IMR-90 (cell line): ENCODE measurements around the gene NHLRC1. TPM values are rescaled to one million over a fixed set of nuclear protein-coding genes. Genes with fewer than 3 reads are reported as not detected.

Experiments used
- ATAC-seq: fragments of 200-7000 bp; cut with Tn5 transposase; 2 replicates; pipeline ENCODE4 v1.9.1; 2020; ENCODE audit warnings: low read depth, mild to moderate bottlenecking, moderate library complexity
- BruUV-seq: library from RNA; stranded (reverse); fragments of 400-500 nt; replicated peaks from 2 replicates; lab custom pipeline; 2021; lab: Mats Ljungman, UMichigan
- CTCF ChIA-PET: fragments of 300-600 bp; formaldehyde crosslinking; extraction: SDS; loops from one replicate; lab custom pipeline; 2021; ENCODE audit warnings: antibody characterized with exemption; lab: Yijun Ruan, JAX
- POLR2A ChIA-PET: fragments of 300-600 bp; sonication (Branson Sonifier 250); formaldehyde crosslinking; loops from one replicate; lab custom pipeline; 2022; ENCODE audit warnings: antibody characterized with exemption; ENCODE audit not compliant: unreplicated experiment; lab: Charles Lee
- DNase-seq: peaks from one replicate; pipeline ENCODE4 v3.0.0; 2013
- H2AFZ ChIP-seq: replicated peaks from 2 replicates; pipeline ENCODE3; 2013; ENCODE audit warnings: low read length, mild to moderate bottlenecking; ENCODE audit not compliant: poor library complexity
- H2AK5ac ChIP-seq: 2 replicates; pipeline ENCODE4 v1.6.1; 2013; ENCODE audit warnings: low read depth, low read length, inconsistent platforms
- H2AK9ac ChIP-seq: replicated peaks from 2 replicates; pipeline ENCODE3; 2013; ENCODE audit warnings: mild to moderate bottlenecking, low read depth, low read length, moderate library complexity; ENCODE audit not compliant: poor library complexity
- H2BK120ac ChIP-seq: 2 replicates; pipeline ENCODE4 v1.6.1; 2013; ENCODE audit warnings: low read depth, low read length, inconsistent platforms
- H2BK15ac ChIP-seq: 3 replicates; pipeline ENCODE4 v1.6.1; 2013; ENCODE audit warnings: low read depth, low read length, inconsistent platforms
- H2BK20ac ChIP-seq: 2 replicates; pipeline ENCODE4 v1.6.1; 2013; ENCODE audit warnings: low read depth, mild to moderate bottlenecking, inconsistent platforms, low read length, moderate library complexity
- H2BK5ac ChIP-seq: 2 replicates; pipeline ENCODE4 v1.6.1; 2013; ENCODE audit warnings: mild to moderate bottlenecking, low read depth, low read length, inconsistent platforms; ENCODE audit not compliant: poor library complexity, severe bottlenecking
- H3K14ac ChIP-seq: replicated peaks from 2 replicates; pipeline ENCODE4 v1.6.1; 2013; ENCODE audit warnings: low read depth, low read length, inconsistent platforms
- H3K18ac ChIP-seq: 2 replicates; pipeline ENCODE4 v1.6.1; 2013; ENCODE audit warnings: low read depth, low read length, control low read depth
- H3K23ac ChIP-seq: 2 replicates; pipeline ENCODE4 v1.6.1; 2013; ENCODE audit warnings: low read depth, low read length, inconsistent platforms
- H3K27ac ChIP-seq: 2 replicates; pipeline ENCODE4 v1.5.1; 2013; ENCODE audit warnings: mild to moderate bottlenecking, control low read depth, low read length; ENCODE audit not compliant: insufficient read depth
- H3K27me3 ChIP-seq: 2 replicates; pipeline ENCODE4 v1.6.1; 2013; ENCODE audit warnings: low read length; ENCODE audit not compliant: control insufficient read depth, insufficient read depth
- H3K36me3 ChIP-seq: 2 replicates; pipeline ENCODE4 v1.6.1; 2013; ENCODE audit warnings: low read length, mixed read lengths; ENCODE audit not compliant: control insufficient read depth, insufficient read depth
- H3K4ac ChIP-seq: 2 replicates; pipeline ENCODE4 v1.6.1; 2013; ENCODE audit warnings: low read depth, low read length, inconsistent platforms
- H3K4me1 ChIP-seq: 2 replicates; pipeline ENCODE4 v1.6.1; 2013; ENCODE audit warnings: low read length, mixed read lengths; ENCODE audit not compliant: control insufficient read depth, insufficient read depth
- H3K4me2 ChIP-seq: 2 replicates; pipeline ENCODE4 v1.6.1; 2013; ENCODE audit warnings: low read depth, mild to moderate bottlenecking, control low read depth, low read length, moderate library complexity
- H3K4me3 ChIP-seq: 2 replicates; pipeline ENCODE4 v1.5.1; 2013; ENCODE audit warnings: low read depth, mild to moderate bottlenecking, control low read depth, low read length, moderate library complexity; ENCODE audit not compliant: insufficient read depth
- H3K56ac ChIP-seq: 2 replicates; pipeline ENCODE4 v1.6.1; 2013; ENCODE audit warnings: low read length, inconsistent platforms; ENCODE audit not compliant: insufficient read depth; ENCODE audit errors: extremely low read depth
- H3K79me1 ChIP-seq, 2 experiments: 2 replicates each; pipeline ENCODE4 v1.6.1; 2013; ENCODE audit warnings: low read length in 2 of 2, inconsistent platforms in 1 of 2, low read depth in 1 of 2
- H3K9ac ChIP-seq: 2 replicates; pipeline ENCODE4 v1.6.1; 2013; ENCODE audit warnings: low read depth, low read length, control low read depth
- H3K9me1 ChIP-seq: 2 replicates; pipeline ENCODE4 v1.6.1; 2013; ENCODE audit warnings: low read length, inconsistent platforms; ENCODE audit not compliant: insufficient read depth
- H3K9me3 ChIP-seq: 2 replicates; pipeline ENCODE4 v1.6.1; 2013; ENCODE audit warnings: low read length; ENCODE audit not compliant: control insufficient read depth, insufficient read depth
- H4K20me1 ChIP-seq: 2 replicates; pipeline ENCODE4 v1.6.1; 2013; ENCODE audit warnings: low read length, inconsistent platforms; ENCODE audit not compliant: insufficient read depth
- H4K5ac ChIP-seq: 2 replicates; pipeline ENCODE4 v1.6.1; 2013; ENCODE audit warnings: mild to moderate bottlenecking, low read depth, low read length, control low read depth
- H4K8ac ChIP-seq, 2 experiments: 2 replicates each; pipeline ENCODE4 v1.6.1; 2013; ENCODE audit warnings: low read depth in 2 of 2, low read length in 2 of 2, control low read depth in 1 of 2, inconsistent platforms in 1 of 2
- H4K91ac ChIP-seq: 2 replicates; pipeline ENCODE4 v1.6.1; 2013; ENCODE audit warnings: low read depth, low read length, inconsistent platforms; ENCODE audit not compliant: insufficient read depth
- BHLHE40 ChIP-seq: fragments of 150-350 bp; IDR thresholded peaks from 2 replicates; pipeline ENCODE4 v1.6.1; 2016; ENCODE audit warnings: mild to moderate bottlenecking, low read depth, low read length
- CEBPB ChIP-seq: IDR thresholded peaks from 2 replicates; pipeline ENCODE4 v1.6.1; 2012; ENCODE audit warnings: low read depth, low read length, improper control_type of control experiment
- CHD1 ChIP-seq: IDR thresholded peaks from 2 replicates; pipeline ENCODE4 v1.6.1; 2012; ENCODE audit warnings: low read depth, low read length, improper control_type of control experiment
- FOS ChIP-seq: fragments of 150-350 bp; IDR thresholded peaks from 2 replicates; pipeline ENCODE4 v1.6.1; 2016; ENCODE audit warnings: low read depth, low read length
- MAFK ChIP-seq: IDR thresholded peaks from 2 replicates; pipeline ENCODE4 v1.6.1; 2012; ENCODE audit warnings: low read depth, low read length, improper control_type of control experiment
- MAZ ChIP-seq: IDR thresholded peaks from 2 replicates; pipeline ENCODE4 v1.6.1; 2012; ENCODE audit warnings: low read depth, mild to moderate bottlenecking, low read length, improper control_type of control experiment, moderate library complexity, borderline replicate concordance
- MXI1 ChIP-seq: IDR thresholded peaks from 2 replicates; pipeline ENCODE4 v1.6.1; 2012; ENCODE audit warnings: low read depth, mild to moderate bottlenecking, low read length, moderate library complexity, borderline replicate concordance
- POLR2A ChIP-seq: IDR thresholded peaks from 2 replicates; pipeline ENCODE4 v1.6.1; 2012; ENCODE audit warnings: mild to moderate bottlenecking, low read depth, low read length
- RAD21 ChIP-seq: IDR thresholded peaks from 2 replicates; pipeline ENCODE4 v1.6.1; 2012; ENCODE audit warnings: low read length, improper control_type of control experiment
- RCOR1 ChIP-seq: IDR thresholded peaks from 2 replicates; pipeline ENCODE4 v1.6.1; 2012; ENCODE audit warnings: mild to moderate bottlenecking, low read length, improper control_type of control experiment; ENCODE audit not compliant: insufficient replicate concordance
- RFX5 ChIP-seq: IDR thresholded peaks from 2 replicates; pipeline ENCODE4 v1.8.0; 2012; ENCODE audit warnings: low read depth, mild to moderate bottlenecking, low read length, moderate library complexity
- SMC3 ChIP-seq: fragments of 150-350 bp; IDR thresholded peaks from 2 replicates; pipeline ENCODE4 v1.6.1; 2016; ENCODE audit warnings: low read depth, mild to moderate bottlenecking, antibody characterized with exemption, low read length, moderate library complexity
- WGBS, 2 experiments: methylation state at CpG; one replicate each; pipeline versions ENCODE4 v1.1.5 to v1.1.7; 2013; ENCODE audit warnings: missing lambda C conversion rate in 2 of 2; ENCODE audit not compliant: insufficient read length in 1 of 2; ENCODE audit errors: extremely low coverage in 2 of 2; 5-methylcytosine and 5-hydroxymethylcytosine counted together
- dilution Hi-C: fragments of 300-500 bp; cut with HindIII; formaldehyde crosslinking; loops from one replicate; pipeline ENCODE4 v1.14.3; 2018; ENCODE audit warnings: low sequenced_read_pairs; ENCODE audit not compliant: unreplicated experiment
- in situ Hi-C: fragments of 300-500 bp; cut with MboI; formaldehyde crosslinking; loops from 3 replicates; pipeline ENCODE4 v1.14.3; 2019; ENCODE audit warnings: low sequenced_read_pairs, inconsistent platforms, mixed read lengths
- intact Hi-C: fragments of 100-400 bp; cut with micrococcal nuclease; formaldehyde crosslinking; loops from 2 replicates; pipeline ENCODE4 v1.10.0; 2022
- polyA plus RNA-seq, 3 experiments: library from polyadenylated mRNA; depleted of rRNA; stranded (reverse); fragments of >200 nt; gene quantifications; 2 replicates each; pipeline ENCODE4 v1.2.3, GENCODE V29; 2012; ENCODE audit warnings: low replicate concordance in 1 of 3
- total RNA-seq: library from RNA; depleted of rRNA; stranded (reverse); fragments of >200 nt; gene quantifications from 2 replicates; pipeline ENCODE4 v1.2.3, GENCODE V29; 2012
- TF ChIP-seq, protein P1 (sequence below): conservative IDR thresholded peaks from 2 replicates; pipeline ENCODE4 v1.5.1; 2012; ENCODE audit warnings: mild to moderate bottlenecking, low read depth, low read length, improper control_type of control experiment
- TF ChIP-seq, protein P2 (sequence below): fragments of 150-350 bp; IDR thresholded peaks from 2 replicates; pipeline ENCODE4 v1.6.1; 2016; ENCODE audit warnings: low read depth, mild to moderate bottlenecking, low read length, moderate library complexity, borderline replicate concordance

The NHLRC1 gene
- total and polyA plus RNA-seq, 2 of the 4 experiments (the other 2 are of a cell fraction): 1.1 TPM

DNA sequence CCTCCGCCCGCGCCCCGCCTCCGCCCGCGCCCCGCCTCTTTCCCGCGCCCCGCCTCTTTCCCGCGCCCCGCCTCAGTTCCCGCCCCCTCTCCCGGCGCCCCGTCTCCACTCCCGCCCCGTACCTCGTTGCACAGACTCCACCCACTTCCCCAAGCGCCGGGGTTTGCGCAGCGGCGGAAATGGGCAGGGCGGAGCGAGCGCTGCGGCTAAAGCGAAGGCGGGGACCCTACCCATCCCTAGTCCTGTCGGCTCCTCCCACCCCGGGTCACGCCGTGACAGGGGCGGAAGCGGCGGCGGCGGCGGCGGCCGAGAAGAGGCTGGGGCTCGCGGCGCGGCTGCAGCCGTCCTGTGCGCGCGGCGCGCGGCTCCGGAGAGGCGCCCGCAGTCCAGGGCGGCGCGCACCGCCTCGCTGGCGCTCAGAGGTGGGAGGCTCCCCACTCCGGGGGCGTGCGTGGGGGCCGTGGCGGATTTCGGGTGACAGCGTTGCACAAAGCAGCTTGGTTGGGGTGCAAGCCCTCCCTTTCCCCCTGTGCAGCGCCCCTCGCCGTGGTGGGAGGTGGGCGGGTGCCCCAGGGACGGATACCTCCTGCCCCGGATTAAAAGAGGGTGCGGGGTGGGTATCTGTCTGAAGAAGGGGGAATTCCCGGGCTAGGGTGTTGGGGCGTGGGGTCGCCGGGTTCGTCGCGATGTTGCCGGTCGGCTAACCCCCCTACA, 32.8 kb upstream of the NHLRC1 start, which contains the start of gene KDM1B:
Gene KDM1B (plus strand): TSS at position 273 of the 714 bp plus-strand sequence. CDS start 4,474 bp downstream, outside the sequence.
- H2AK5ac ChIP-seq: 0 out of 2 replicates have a peak within 1 kb of the TSS, but pooled peaks have one; percentile 4
- ATAC-seq (peak; percentile 98), DNase-seq (peak; percentile 98)
- no peak within 1 kb of the TSS for H2BK20ac ChIP-seq
- WGBS, 2 experiments: 0% methylated on average over 31 of the region's 87 CpGs; no CpG with 5 or more reads in 1 of the 2 experiments
- H2BK15ac ChIP-seq: peak within 1 kb of the TSS; percentile 18; the same call in 1 of the 3 replicates
- in situ Hi-C loops: no loop called here
- H3K18ac ChIP-seq: peak within 1 kb of the TSS; percentile 62
- peak within 1 kb of the TSS; percentile 46 to 81; a peak in 3 of 4 replicates for H4K8ac ChIP-seq
- no peaks in the 10 kb centered on the region for H3K9me3 ChIP-seq
- H4K5ac ChIP-seq: peak within 1 kb of the TSS; percentile 19; the same call in 1 of the 2 replicates
- H3K27ac ChIP-seq: peak within 1 kb of the TSS; percentile 84
- H3K4me1 ChIP-seq: peaks cover 3% of the 10 kb centered on the region
- peak within 1 kb of the TSS; percentile 82 for H2BK120ac ChIP-seq
- no peaks in the 10 kb centered on the region for H3K27me3 ChIP-seq
- no TSS peak for BruUV-seq
- H3K14ac ChIP-seq: peak within 1 kb of the TSS; percentile 87
- peak within 1 kb of the TSS; percentile 48 for H4K91ac ChIP-seq
- H3K23ac ChIP-seq: peak within 1 kb of the TSS; percentile 95
- POLR2A ChIA-PET: no interaction called here
- peak within 1 kb of the TSS; percentile 63 for H3K56ac ChIP-seq
- H3K9me1 ChIP-seq: peaks cover 6% of the 10 kb centered on the region
- H3K4ac ChIP-seq: peak within 1 kb of the TSS; percentile 70
- CTCF ChIA-PET: no interaction called here
- intact Hi-C loops: loop anchor here (2.0 to 5.0 kb wide), 2 partner anchors 107 to 152 kb away; no protein-coding TSS in a partner anchor
- peak within 1 kb of the TSS; percentile 74 for H2BK5ac ChIP-seq
- peak within 1 kb of the TSS; percentile 99 for H3K4me3 ChIP-seq
- H2AK9ac ChIP-seq: peak within 1 kb of the TSS; percentile 85
- dilution Hi-C loops: no loop called here
- H2AFZ ChIP-seq: peak within 1 kb of the TSS; percentile 96
- peaks cover 10 to 34% of the 10 kb centered on the region in 2 experiments; a peak in 3 of 4 replicates for H3K79me1 ChIP-seq
- H3K4me2 ChIP-seq: peak within 1 kb of the TSS; percentile 92
- no peaks in the 10 kb centered on the region for H4K20me1 ChIP-seq
- peaks cover 2% of the 10 kb centered on the region; the same call in 1 of the 2 replicates for H3K36me3 ChIP-seq
- H3K9ac ChIP-seq: peak within 1 kb of the TSS; percentile 96
- TF ChIP-seq POLR2A (peak; percentile 52; the same call in 1 of the 2 replicates), CEBPB (no peak), RCOR1 (no peak), CHD1 (no peak), RAD21 (no peak), SMC3 (no peak), MAZ (peak; percentile 76; the same call in 1 of the 2 replicates), FOS (no peak), MAFK (no peak), BHLHE40 (no peak), RFX5 (no peak), MXI1 (0 out of 2 replicates have a peak, but pooled peaks have one; percentile 31)
- TF ChIP-seq, protein P1, sequence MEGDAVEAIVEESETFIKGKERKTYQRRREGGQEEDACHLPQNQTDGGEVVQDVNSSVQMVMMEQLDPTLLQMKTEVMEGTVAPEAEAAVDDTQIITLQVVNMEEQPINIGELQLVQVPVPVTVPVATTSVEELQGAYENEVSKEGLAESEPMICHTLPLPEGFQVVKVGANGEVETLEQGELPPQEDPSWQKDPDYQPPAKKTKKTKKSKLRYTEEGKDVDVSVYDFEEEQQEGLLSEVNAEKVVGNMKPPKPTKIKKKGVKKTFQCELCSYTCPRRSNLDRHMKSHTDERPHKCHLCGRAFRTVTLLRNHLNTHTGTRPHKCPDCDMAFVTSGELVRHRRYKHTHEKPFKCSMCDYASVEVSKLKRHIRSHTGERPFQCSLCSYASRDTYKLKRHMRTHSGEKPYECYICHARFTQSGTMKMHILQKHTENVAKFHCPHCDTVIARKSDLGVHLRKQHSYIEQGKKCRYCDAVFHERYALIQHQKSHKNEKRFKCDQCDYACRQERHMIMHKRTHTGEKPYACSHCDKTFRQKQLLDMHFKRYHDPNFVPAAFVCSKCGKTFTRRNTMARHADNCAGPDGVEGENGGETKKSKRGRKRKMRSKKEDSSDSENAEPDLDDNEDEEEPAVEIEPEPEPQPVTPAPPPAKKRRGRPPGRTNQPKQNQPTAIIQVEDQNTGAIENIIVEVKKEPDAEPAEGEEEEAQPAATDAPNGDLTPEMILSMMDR: no peak
- TF ChIP-seq, protein P2, sequence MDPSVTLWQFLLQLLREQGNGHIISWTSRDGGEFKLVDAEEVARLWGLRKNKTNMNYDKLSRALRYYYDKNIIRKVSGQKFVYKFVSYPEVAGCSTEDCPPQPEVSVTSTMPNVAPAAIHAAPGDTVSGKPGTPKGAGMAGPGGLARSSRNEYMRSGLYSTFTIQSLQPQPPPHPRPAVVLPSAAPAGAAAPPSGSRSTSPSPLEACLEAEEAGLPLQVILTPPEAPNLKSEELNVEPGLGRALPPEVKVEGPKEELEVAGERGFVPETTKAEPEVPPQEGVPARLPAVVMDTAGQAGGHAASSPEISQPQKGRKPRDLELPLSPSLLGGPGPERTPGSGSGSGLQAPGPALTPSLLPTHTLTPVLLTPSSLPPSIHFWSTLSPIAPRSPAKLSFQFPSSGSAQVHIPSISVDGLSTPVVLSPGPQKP: no peak
